Epidermal melanocyte (primary cell): ENCODE data around the gene ASCC3.
A peak's percentile ranks its signal among the peaks of the same experiment; 100 is the strongest.

Source experiments
- DNase-seq: peaks from one replicate; pipeline ENCODE4 v3.0.0; 2011; ENCODE audit warnings: low spot score; ENCODE audit not compliant: insufficient read length

Gene ASCC3

DNA sequence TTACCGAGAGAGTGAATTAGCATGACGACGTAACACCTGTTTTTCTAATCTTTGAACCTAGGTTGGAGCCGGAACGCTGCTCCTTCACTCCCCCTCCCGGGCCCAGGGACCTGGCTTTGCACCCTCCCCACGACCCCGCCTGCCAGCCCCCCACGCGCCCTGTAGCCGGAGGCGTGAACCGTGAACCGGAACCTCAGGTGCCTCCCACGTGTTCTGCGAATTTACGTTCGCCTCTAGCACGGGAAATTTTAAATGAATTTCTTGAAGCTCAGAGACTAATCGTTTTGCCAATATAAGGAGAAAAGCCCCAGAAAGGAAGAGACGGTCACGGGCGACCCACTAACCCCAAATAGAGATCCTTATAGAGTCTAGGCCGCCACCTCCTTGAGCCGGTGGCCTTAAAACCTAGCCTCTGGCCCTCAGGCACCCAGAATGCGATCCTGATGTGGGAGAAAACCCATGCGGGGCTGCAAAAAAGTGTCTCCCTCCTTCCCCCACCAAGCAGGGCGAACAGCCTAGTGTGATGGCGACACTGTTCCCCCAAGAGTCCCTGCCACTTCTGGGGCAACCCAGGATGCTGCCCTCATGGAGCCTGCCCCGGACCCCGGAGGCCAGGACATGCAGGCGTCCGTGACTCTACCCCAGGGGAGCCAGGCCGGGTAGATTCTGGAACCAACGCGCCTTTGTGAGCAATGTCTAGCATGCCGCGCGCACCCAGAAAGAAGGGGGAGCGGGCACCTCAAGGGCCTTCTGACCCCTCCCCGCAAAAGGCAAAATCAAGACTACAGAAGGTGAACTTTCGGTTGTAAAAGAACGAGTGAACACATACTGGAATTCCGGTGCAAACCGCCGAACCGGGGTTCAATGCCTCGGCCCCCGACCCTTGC is 413.8 kb downstream of the ASCC3 start:
- no peak for DNase-seq

DNA sequence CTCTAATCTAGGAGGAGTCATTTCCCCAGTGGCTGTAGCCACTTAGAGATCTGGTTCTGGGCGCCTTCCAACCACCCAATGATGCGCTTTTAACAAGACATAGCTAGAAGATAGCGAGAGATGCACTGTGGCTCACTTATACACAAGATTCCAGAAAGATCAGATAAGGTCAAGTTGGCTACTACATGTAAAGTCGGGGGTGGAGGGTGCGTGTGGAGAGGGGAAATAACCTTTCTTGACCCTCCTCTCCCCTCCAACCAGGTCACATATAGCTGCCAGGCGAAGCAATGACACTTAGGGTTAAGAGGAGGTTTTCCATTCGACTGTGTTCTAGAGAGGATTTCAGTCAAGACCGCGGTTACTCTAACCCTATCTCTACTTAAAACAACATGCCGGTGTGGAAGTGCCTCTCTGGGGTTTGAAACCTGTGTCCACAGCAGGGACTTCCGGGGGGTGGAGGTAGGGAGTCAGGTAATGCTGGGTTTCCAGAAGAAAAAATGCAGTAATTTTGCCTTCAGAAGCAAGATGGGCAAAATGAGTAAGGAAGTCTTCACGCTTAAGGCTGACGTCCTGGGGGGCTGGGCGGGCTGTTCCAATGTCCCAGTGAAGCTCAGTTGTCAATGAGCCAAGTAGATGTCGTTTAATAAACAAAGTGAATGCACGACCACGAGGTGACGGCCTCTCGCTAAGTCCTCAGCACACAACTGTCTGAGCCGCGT is 414.6 kb downstream of the ASCC3 start:
- no peak for DNase-seq

DNA sequence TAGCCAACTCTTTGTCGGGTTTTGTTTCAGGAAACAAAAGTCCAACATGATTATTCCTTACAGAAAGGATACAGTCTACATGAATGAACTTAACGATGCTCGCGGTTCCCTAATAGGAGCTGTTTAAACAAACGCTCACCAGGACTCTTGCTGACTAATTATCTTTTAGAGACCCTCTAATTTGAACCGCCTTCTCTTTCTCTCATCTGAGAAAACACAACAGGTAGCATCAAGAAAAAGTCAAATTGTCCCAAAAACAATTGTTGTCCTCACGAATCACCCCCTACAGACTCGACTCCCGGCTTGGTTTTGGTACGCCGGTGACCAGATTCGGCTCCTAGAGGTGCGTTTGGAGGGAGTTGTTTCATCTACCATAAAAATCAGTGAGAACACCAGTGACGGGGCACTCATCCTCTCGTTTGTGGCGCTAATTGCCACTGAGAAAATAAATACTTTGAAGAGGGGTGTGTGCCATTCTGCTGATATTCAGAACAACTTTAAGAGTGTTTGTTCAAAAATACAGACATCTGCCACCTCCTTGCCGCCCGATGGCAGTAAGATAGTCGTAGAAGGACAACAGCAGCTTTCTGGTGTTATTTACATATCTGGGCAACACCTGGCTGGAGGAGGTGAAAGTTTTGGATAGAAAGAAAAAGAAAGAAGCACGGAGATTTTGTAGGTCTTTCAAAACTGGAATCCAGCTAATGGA is 415.3 kb downstream of the ASCC3 start:
- DNase-seq: no peak

DNA sequence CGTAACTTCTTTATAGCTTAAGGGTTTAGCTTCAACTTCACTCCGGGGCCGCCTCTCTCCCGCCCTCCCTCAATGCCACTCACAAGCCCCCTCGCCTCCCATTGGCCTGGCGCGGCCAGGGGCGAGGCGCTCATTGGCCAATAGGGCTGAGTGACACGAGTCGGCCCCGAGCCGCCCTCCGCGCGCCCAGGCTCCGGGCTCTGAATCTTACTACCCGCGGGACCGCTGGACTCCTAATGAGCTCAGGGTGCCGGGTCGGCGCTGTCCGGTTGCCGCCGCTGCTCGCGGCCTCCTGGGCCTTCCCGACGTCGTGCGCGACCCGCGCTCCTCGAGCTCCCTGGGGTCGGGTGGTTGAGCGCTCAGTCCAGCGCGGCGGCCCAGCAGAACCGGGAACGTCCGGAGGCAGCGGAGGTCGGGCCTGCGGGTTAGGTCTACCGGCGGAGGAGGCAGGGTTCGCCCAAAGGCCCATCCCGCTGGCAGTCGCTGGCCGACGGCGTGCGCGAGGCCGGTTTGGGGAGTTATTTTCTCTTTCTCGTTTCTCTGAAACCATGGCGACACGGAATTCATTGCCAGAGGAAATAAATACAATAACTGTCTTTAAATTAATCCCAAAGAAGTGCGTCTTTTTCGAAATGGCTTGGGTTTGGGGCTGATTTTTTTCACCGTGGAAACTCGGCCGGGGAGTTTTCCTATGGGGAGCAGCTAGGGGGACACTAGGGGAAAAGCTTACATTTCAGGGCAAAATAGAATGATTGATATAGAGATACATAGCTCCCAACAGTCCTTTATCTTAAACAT is 416.0 kb downstream of the ASCC3 start, which contains the start of gene SIM1:
Gene SIM1, minus strand, starts transcription at position 19 of the 798 bp plus-strand sequence. CDS start 1,453 bp downstream, outside the sequence.
- peak; percentile 92 for DNase-seq

DNA sequence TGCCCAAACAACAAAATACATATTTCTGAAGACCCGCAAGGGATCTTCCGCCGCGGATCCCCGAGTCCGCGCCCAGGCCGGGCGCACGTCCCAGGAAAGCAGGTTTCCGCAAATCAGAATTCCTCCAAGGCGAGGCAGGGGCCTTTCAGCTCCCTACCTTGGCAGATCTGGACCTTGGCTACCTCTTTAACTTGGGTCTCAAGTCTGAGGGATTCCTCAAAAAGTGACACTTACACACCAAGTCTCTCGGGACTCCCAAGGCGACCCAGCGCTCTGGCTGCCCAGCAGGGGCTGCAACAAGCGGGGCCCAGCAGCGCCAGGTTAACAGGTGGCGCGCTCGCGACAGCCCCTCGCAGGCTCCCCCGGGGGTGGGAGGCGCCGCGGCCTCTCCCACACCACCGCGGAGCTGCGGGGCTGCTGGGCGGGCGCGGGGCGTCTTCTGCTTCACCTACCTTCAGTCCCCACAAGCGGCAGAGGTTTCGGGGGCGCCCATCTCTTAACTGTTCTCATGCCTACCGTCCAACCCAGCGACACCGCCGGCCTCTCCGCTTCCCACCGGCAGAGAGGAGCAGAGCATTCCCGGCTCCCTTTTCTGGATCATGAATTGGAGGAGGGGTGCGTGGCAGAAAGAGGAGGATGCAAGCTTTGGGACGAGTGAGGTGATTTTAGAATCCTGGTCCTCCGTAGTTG is 416.8 kb downstream of the ASCC3 start:
- no peak for DNase-seq

DNA sequence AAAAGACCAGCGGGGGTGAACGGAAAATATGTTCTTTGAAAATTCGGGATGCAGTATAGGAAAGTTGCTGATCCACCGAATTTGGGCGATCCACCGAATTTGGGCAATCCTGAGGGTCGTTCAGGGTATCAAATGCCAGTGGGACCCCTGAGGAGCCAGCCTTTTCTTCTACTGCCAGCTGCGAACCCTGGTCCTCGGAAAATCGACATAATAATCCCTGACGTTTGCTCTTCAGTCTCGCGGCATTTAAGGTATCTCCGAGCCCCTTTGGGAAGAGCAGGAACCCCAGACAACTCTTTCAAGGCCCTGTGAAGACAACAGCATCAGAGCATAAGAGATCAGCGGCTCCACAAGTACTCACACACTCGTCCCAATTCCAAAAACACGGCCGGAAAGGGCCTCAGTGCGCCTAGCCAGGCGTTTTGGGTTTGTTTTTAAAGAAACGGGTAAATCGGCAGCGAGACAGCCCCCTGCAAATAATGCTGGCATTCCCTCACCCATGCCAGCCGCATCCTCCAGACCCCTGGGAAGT is 417.4 kb downstream of the ASCC3 start:
- DNase-seq: no peak

DNA sequence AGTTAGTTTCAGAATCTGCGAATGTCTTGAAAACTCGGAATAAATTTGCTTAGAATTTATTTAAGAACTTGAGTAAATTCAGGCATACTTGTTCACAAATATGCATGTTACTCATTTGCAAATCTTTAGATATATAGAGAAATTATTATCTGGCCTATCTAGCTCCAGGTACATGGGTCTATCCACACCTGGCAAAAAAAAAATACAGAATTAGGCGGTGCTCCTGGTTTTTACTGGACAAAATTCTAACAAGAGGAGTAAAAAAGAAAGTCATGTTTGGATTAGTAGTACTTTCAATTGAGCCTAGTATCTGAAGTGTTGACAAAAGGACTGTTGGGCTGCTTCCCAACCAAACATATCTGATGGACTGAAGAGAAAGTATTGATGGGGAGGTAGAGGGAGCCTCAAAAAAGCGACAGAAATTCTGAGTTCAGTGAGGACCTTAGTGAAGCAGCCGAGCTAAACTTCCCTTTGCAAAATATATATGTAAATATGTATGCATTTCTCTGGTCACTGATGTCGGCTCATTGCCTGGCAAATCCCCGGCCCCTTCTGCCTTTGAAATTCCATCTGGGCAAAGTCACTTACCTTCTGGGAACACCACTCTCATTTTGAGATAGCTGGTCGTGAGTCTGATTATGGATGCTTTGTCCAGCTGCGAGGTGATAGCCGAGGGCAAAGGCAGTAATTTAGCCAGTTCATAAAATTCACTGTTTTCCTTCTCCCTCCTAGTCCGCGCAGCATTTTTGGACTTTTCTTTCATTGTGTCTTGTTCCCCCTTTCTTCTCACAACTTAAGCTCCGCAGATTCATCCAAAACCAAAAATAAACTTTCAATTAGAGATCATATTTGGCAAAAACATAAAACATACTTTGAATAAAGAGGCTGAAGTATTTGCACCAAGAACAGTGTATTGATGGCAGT is 418.2 kb downstream of the ASCC3 start:
- DNase-seq: no peak

DNA sequence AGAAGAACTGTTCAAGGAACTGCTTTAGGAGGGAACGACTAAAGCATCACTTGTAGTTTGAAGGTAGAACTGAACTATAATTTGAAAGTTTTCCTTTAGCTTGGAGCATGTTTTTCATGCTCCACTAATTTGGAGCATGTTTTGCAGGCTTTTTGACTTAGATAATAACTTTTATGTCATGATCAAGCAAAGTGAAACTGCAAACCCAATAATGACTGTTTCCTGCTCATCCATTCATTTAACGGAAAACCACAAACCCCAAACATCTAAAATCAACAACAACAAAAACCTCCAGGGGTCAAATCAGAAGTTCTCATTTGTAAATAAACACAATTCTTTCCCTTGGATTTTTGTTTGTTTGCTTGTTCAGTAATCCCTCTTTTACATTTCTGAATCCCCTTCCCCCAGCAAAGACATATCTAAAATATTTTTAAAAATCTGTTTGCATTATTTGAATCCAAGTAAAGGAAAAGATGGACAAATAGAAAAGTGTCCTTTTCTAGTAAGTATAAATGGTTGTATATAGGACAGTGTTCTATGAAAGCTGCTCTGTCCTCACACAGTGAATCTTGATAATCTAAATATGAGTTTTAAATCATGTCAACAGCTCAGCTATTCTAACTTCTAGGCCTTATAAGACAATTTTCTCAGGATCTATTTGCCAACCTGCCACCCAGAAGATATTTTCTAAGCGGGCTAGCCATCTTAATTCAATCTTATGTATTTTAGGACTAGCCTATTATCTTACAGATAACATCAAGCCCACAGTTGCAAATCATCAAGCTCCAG is 419.0 kb downstream of the ASCC3 start:
- DNase-seq: no peak

DNA sequence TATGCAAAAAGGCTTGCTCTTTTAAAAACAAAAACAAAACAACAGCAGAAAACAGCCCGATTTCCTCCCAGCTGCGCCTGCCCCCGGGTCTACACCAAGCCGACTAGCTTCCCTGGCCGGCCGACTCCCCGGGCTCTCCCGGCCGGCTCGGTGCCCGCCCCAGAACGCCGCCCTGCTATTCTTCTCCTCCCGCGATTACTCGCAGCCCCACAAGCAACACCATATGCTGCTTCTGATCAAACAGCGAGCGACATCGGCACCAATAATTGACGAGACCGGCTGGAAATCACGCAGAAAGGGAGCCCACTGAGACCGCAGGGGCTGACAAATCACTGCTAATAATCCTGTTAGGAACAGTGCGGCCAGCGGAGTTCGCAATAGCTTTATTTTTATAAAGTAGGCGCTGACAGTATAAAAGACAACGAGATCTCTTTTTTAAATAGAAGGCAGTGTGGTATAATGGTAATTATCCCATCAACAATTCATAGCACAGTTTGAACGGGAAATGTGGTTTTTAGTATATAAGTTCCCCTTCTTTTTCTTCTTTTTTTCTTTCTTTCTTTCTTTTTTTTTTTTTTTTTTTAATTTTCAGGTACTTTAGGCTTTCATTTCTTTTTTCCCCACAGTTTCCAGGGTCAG is 419.7 kb downstream of the ASCC3 start:
- no peak for DNase-seq

DNA sequence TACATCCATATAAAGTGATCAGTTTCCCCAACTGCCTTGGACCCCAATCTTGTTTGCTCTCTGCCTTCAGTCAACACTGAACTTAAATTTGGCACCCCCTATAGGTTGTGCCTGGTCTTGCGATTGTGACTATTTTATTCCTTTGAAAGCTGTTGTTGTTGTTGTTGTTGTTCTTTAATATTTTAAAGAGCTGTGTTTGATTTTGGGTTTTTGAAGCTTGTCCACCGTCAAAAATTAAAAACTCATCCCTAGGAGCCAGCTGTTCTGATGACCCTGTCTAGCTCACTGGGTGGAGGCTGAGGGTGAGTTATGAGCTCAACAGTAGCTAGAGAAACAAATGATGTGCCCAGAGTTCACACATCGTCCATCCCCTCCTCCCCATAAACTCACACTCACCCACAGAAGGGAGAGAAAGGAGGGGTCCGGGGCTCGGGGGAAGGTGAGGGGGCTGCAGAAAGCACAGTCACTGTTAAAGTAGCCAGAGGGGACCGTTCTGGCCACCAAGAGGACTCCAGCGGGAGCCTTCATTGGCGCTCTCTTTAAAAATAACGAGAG is 420.4 kb downstream of the ASCC3 start:
- DNase-seq: no peak

DNA sequence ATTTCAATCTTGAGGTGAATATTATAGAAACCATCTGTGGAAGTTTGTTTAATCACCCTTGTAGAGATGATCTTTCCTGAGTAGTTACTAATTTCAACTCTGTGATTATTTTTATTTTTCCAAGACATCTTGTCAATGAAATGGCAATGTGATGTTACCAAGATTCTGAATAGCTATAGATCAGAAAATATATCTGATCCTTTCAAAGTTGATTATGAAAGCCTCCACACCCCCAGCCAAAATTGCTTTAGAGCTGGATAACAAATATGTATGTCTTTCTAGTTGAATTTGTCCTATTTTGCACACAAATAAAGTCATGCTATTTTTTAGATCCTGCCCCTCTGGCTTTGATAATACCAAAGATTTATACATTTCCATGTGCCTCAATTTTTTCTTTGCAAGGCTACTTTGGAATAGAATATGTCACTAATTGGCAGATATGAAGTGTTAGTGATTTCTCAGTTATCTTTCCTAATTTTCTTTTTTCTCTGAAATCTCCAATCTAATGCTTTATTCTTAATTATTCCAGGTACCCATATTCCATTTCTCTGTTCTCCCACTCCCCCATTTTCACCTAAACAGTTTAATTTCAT is 421.4 kb downstream of the ASCC3 start:
- no peak for DNase-seq

DNA sequence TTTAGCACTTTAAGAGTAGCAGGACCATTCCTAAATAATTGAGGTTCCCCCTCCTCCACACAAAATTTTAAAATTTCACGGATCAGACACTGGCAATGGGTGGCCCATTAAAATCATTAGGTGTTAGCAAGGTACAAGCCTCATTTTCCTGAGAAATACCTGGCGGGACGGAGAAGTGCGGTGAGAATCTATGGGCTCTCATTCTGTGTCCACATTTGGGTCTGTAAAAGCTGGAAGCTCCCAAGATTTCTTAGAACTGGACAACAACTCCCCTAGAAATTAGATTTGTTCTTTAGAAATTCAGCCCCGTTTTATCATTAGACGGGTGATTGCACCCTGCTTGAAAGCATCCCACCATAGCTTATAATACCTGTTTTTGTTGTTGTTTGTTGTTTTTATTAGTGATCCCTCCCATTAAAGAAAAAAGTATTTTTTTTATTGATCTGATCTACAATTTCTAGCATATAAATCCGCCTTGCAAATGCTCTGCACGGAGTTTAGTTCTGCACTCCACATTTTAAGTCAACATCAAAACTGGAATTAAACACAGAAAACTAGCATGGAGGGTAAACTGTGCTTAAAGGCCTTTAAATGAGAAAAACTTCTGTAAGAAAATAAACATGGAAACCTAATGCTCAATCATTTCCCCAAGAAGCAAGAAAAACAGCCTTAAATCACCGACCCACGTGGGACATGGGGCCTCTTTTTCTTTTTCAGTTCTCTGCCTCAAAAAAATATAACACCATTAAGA is 422.1 kb downstream of the ASCC3 start:
- DNase-seq: no peak
